Esophagus muscularis mucosa (tissue), 3 donors: ENCODE results near the gene PTGER3.

Experiments used
- POLR2AphosphoS5 ChIP-seq, 2 donors: sonication (generic); formaldehyde crosslinking; IDR thresholded peaks; one replicate each; pipeline ENCODE4 v1.6.1; 2017; ENCODE audit warnings: antibody characterized with exemption in 2 of 2
- TF ChIP-seq, protein P1 (sequence below), 3 experiments: fragments of 200-600 bp in 2 of 3; fragments of 450-650 bp in 1 of 3; sonication (generic) in 2 of 3; IDR thresholded peaks; one replicate each; pipeline ENCODE4 v1.5.1; 2017 to 2019; ENCODE audit warnings: antibody characterized with exemption in 3 of 3, mild to moderate bottlenecking in 2 of 3, moderate library complexity in 1 of 3

DNA sequence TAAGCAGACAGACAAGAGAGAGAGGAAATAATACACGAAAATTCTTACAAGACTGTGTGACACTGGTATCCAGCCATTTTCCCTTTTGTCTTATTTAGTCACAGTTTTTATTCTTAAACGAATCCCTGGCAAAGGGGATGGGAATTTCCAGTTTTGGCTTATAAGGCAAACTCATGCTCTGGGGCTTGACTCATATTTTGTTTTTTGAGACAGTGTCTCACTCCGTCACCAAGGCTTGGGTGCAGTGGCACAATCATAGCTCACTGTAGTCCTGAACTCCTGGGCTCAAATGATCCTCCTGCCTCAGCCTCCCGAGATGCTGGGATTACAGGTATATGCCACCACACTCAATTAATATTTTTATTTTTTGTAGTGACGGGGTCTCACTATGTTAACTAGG is 31.9 kb downstream of the PTGER3 start:
- TF ChIP-seq POLR2AphosphoS5 (IDR thresholded peaks at IDR 0.05) = no peak
- TF ChIP-seq, protein P1, sequence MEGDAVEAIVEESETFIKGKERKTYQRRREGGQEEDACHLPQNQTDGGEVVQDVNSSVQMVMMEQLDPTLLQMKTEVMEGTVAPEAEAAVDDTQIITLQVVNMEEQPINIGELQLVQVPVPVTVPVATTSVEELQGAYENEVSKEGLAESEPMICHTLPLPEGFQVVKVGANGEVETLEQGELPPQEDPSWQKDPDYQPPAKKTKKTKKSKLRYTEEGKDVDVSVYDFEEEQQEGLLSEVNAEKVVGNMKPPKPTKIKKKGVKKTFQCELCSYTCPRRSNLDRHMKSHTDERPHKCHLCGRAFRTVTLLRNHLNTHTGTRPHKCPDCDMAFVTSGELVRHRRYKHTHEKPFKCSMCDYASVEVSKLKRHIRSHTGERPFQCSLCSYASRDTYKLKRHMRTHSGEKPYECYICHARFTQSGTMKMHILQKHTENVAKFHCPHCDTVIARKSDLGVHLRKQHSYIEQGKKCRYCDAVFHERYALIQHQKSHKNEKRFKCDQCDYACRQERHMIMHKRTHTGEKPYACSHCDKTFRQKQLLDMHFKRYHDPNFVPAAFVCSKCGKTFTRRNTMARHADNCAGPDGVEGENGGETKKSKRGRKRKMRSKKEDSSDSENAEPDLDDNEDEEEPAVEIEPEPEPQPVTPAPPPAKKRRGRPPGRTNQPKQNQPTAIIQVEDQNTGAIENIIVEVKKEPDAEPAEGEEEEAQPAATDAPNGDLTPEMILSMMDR (IDR thresholded peaks at IDR 0.05) = no peak
